SH-SY5Y (cell line): ENCODE data around the gene ADRA1B.

ENCODE experiments used
- GATA2 ChIP-seq: IDR thresholded peaks from 2 replicates; pipeline ENCODE4 v1.6.1; 2011; ENCODE audit warnings: mild to moderate bottlenecking, low read depth, low read length
- GATA3 ChIP-seq: IDR thresholded peaks from 2 replicates; pipeline ENCODE4 v1.6.1; 2011; ENCODE audit warnings: low read depth, mild to moderate bottlenecking, low read length, moderate library complexity

DNA sequence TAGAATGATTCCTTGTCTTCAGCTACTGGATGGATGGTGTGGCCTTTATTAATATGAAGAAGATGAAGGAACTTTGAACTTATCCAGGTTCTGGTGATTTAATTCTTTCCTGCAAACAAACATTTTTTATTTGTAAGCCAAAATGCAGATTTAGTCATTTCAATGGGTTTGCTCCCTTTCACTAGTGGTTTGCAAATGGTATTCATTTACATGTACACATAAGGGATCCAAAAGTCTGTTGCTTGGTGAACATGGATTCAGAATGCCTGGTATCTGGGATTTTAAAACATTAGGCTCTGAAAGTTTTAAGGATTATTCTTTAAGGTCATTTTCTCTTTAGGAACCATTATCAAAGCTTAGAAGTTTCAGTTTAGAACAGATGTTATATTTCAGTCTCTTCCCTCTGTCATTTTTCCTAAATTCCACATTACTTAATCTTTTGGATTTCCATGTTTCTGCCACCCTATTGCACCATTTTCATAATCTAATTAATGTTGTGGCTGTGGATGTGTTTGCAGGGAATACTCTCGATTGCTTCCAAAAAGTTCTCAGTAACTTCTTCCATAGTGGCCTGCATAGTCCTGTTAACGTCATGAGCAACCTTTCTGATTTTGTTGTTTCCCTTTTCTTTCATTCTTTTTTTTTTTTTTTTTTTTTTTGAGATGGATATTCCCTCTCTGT, 102.8 kb downstream of the ADRA1B start:
- no peak for TF ChIP-seq GATA2
- no peak for TF ChIP-seq GATA3
